GM19193 (cell line): ENCODE data around the gene JMJD8.

ENCODE experiments used
- POLR2A ChIP-seq: IDR thresholded peaks from 4 replicates; pipeline ENCODE4 v1.6.1; 2011; ENCODE audit not compliant: insufficient read depth, insufficient read length; ENCODE audit errors: extremely low read depth

Gene JMJD8

GRCh38 chr16:678858-679813 lies 5.0 kb downstream of the JMJD8 start:
- peak; percentile 13 for TF ChIP-seq POLR2A

DNA sequence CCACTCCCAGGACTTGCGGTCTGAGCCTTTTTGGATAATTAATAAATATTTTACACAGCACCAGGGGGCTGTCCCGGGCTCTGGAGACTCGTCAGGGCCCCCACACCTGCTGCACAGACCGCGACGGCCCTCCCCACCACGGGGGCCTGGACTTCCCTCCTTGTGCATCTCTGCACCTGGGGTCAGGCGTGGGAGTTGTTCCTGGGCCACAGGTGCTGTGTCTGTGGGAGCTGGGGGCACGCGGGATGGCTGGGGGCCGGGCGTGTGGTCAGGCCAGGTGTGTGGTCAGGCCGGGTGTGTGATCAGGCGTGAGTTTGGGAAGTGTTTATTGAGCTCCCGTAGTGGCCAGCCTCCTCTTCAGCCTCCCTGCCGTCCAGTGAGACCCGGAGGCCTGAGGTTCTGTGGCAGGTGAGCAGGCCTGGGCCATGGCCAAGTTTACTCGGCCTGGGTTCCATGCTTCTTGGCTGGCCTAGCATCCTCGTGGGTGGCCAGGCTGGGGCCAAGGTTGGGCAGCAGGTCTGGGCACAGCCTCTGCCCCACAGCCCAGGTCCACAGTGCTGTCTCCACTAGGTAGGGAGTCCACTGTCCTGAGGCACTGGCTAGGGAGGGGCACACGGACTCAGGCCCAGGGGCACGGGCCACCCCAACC lies 5.8 kb downstream of the JMJD8 start:
- no peak for TF ChIP-seq POLR2A

DNA sequence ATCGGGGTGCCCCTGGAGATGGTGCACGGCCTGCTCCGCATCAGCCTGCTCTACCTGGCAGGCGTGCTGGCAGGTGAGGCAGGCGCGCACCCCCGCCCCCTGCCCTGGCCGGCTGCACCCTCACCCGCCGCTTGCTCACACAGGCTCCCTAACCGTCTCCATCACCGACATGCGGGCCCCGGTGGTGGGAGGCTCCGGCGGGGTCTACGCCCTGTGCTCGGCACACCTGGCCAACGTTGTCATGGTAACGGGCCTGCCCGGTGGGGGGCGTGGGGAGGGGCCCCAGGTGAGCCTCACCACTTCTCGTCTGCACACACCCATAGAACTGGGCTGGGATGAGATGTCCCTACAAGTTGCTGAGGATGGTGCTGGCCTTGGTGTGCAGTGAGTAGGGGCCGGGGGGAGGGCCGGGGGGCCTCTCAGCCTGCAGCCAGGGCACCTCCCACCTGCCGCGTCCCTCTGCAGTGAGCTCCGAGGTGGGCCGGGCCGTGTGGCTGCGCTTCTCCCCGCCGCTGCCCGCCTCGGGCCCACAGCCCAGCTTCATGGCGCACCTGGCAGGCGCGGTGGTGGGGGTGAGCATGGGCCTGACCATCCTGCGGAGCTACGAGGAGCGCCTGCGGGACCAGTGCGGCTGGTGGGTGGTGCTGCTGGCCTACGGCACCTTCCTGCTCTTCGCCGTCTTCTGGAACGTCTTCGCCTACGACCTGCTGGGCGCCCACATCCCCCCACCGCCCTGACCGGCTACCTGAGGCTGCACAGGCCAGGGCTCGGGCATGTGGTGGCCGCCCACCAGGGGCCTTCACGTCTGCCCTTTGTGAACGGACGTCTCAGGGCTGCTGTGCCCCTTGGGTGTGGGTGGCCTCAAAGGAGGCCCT lies 6.6 kb downstream of the JMJD8 start:
- no peak for TF ChIP-seq POLR2A

DNA sequence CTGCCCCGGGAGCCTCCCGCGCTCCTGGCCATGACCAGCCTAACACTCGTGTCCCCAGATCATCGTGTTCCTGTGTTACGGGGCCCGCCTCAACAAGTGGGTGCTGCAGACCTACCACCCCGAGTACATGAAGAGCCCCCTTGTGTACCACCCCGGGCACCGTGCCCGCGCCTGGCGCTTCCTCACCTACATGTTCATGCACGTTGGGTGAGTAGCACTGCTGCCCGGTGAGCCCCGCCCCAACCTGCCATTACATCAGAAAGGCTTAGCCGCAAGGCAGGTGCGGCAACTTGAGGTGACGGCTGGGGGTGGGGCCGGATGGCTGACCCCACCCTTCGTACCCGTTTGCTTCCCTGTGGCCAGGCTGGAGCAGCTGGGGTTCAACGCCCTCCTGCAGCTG lies 7.2 kb downstream of the JMJD8 start:
- TF ChIP-seq POLR2A, result no peak

DNA sequence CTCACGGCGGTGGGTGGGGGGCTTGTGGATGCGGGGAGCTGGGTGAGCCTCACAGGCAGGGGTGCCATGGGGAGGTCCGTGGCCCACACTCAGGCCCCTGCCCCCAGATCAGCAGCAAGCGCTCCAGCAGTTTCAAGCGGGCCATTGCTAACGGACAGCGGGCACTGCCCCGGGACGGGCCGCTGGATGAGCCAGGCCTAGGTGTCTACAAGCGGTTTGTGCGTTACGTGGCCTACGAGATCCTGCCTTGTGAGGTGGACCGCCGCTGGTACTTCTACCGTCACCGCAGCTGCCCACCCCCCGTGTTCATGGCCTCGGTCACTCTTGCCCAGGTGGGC lies 7.6 kb downstream of the JMJD8 start:
- no peak for TF ChIP-seq POLR2A

- no peak for TF ChIP-seq POLR2A
Observed at GRCh38 chr16:675884-676564, 8.1 kb downstream of the JMJD8 start.

DNA sequence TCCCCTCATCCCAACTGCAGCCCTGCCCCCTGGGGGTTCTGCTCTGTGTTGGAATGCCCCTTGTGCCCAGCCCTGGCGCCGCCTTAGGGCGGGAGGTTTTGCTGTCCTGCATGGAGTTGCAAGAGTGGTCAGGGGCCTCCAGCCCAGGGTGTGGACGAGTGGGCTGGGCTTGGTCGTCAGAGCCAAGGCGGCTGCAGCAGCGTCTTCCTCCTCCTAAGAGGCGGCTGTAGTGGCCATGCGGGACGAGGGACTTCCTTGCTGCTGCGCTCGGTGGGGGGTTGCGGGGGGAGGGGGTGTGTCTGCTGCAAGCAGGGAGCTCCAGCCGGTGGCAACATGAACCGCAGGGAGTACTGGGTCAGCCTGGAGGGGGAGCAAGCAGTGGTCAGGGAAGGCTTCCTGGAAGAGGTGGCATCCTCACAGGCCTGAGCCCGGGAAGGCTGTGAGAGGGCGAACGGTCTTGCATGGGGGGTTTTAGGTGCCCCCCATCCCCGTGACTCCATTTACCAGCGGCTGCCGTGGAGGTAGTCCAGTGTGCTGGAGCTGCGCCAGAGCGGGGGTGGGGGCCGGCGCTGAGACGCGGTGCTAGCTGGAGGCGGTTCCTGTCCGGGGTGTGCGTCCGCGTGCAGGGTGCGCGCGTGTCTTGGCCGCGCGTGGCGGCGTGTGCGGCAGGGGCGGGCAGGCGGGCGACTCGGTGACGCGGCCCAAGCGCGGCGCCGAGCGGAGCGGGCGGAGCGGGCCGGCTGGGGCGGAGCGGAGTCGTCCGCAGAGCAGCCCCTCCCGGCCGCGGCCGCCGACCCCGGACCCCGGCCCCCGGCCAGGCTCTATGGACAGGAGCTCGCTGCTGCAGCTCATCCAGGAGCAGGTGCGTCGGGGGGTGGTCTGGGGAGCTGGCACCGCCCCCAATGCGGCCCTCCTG lies 8.9 kb downstream of the JMJD8 start, which contains the start of gene RHBDL1:
Gene RHBDL1, plus strand, starts transcription at position 704 of the 916 bp plus-strand sequence. Its CDS starts 120 bp downstream, at position 824.
- TF ChIP-seq POLR2A, result no peak

DNA sequence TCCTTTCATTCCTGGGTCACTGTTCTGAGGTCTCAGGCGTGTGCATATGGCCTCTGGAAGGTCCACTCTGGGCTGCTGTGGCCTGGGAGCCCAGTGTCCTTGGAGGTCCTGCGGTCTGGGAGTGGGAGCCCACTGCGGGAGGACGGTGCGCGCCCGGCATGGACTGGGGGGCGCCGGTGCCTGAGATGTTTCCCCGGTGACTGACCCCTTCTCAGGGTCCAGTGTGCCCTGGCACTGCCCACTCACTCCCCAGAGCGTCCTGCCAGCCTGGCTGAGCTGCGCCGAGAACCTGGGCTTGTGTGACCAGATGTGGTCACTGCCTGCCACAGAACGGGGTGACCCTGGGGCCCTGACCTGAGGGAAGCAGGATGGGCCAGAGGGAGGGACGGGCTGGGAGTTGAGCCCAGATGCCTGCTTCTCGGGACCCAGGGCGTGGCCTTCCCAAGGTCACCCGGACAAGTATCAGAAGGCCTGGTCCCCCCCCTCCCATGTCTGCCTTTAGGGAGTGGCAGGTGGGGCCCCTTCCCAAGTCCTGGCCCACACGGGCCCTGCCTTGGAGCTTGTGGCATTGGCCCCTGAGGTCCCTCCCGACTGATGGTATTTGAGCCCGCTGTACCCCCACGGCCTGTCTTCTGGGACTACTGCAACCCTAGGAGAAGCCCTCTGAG lies 9.8 kb downstream of the JMJD8 start:
- no peak for TF ChIP-seq POLR2A

DNA sequence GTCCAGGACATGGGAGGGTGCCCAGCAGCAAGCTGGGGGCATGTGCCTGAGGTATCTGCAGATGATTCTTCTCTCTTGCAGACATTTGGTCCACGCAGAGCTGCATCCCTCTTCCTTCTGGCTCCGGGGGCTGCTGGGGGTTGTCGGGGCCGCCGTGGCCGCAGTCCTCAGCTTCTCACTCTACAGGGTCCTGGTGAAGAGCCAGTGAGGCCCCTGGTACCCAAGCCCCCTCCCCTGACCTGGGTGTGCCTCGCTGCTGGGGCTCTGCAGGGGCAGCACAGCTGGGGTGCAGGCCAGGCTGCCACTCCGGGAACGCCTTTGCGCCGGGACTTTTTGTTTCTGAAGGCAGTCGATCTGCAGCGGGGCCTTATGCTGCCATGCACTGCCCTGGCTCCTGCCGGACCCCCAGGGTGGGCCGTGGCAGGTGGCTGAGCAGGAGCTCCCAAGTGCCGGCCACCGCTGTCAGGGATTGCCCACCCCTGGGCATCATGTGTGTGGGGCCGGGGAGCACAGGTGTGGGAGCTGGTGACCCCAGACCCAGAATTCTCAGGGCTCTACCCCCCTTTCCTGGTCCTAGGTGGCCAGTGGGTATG lies 10.6 kb downstream of the JMJD8 start:
- TF ChIP-seq POLR2A, result no peak

DNA sequence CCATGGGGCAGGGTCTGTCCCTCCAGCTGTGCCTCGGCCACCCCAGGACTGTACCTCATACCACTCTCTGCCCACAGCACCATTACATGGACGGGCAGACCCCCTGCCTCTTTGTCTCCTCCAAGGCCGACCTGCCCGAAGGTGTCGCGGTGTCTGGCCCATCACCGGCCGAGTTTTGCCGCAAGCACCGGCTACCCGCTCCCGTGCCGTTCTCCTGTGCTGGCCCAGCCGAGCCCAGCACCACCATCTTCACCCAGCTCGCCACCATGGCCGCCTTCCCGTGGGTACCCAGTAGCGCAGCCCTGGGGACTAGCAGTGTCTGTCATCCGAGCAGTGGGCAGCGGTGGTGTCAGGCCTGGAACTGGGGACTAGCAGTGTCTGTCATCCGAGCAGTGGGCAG lies 11.3 kb downstream of the JMJD8 start:
- TF ChIP-seq POLR2A, result no peak

DNA sequence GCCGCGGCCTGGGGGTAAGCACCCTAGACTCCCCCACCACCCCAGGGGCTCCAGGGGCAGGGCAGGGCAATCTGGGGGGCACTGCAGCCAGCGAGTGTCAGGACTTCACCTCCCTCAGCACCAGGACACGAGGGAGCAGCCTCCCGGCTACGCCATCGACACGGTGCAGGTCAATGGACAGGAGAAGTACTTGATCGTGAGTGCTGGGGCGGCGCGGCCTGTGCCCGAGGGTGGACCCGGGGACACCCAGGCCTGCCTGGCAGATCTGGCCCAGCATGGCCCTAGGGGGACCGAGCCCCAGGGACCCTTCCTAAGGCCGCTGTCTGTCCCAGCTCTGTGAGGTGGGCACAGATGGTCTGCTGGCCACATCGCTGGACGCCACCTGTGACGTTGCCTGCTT lies 11.8 kb downstream of the JMJD8 start:
- TF ChIP-seq POLR2A, result no peak

- TF ChIP-seq POLR2A, result no peak
Observed at GRCh38 chr16:671353-672131, 12.6 kb downstream of the JMJD8 start.
